ENCODE results near the gene ABCG8. TPM values are rescaled to one million over a fixed set of nuclear protein-coding genes. Genes with fewer than 3 reads are reported as not detected.

ABCG8 gene
- total RNA-seq, 2 experiments from 2014 or later, result not detected

- Mint-ChIP-seq H3K4me3 (no peak overlapping the region), H3K4me1 (no peaks in the 10 kb centered on the region), H3K36me3 (no peaks in the 10 kb centered on the region), H3K27me3 (no peaks in the 10 kb centered on the region), H3K27ac (no peak overlapping the region), H3K9me3 (no peaks in the 10 kb centered on the region)
- POLR2A ChIA-PET, result no interaction called here
- DNase-seq (no peak), ATAC-seq (ENCODE audit: low read depth) (no peak)
Observed at GRCh38 chr2:43812947-43813346, 25.8 kb upstream of the ABCG8 start.

DNA sequence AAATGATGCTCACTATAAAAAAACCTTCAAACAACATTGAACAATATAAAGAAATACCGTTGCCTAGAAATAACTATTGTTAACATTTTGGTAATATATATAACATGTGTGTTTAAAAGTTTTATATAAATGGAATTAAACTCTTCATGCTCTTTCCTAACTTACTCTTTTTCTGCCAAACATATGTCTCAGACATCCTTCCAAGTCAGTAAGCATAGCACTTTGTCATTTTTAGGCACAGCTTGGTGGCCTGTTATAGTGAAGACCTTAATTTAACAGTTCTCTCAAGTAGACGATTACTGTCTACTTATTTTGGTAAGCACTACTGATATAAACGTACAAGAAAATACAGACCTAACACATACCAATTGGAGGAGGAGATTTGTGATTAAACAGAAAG, 24.1 kb upstream of the ABCG8 start:
- no peaks in the 10 kb centered on the region for H3K27me3 Mint-ChIP-seq
- no peak for DNase-seq
- H3K9me3 Mint-ChIP-seq, result no peaks in the 10 kb centered on the region

DNA sequence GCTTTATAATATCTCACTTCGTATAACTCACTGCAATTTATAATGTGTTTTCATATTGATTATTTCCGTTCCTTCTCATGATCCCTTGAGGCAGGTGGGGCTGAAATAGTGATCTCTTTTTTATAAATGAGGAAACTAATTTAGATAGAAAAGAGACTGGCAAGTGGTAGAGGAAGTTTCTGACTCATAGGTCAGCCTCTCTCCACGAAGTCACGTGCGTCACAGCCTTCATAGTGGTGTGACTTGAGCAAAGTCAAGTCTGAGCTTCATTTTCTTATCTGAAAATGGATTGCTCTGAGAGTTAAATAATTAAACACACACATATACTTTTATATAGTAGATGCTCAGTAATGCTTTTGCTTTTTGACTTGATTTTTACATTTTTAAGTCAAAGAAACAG, 20.0 kb upstream of the ABCG8 start:
- Mint-ChIP-seq H3K9me3 (no peaks in the 10 kb centered on the region), H3K4me1 (no peaks in the 10 kb centered on the region), H3K36me3 (no peaks in the 10 kb centered on the region), H3K27ac (no peak overlapping the region), H3K4me3 (no peak overlapping the region), H3K27me3 (peaks cover 12% of the 10 kb centered on the region)
- DNase-seq (no peak), ATAC-seq (ENCODE audit: low read depth) (no peak)
- POLR2A ChIA-PET, result no interaction called here

More for the DNA sequence above, 24.1 kb upstream of the ABCG8 start:
- Mint-ChIP-seq H3K36me3 (no peaks in the 10 kb centered on the region), H3K4me1 (no peaks in the 10 kb centered on the region), H3K4me3 (no peak overlapping the region), H3K27ac (no peak overlapping the region)
- ATAC-seq (ENCODE audit: low read depth), result no peak
- POLR2A ChIA-PET, result no interaction called here

GRCh38 chr2:43819491-43820163, 19.1 kb upstream of the ABCG8 start:
- ATAC-seq (ENCODE audit: low read depth) (no peak), DNase-seq (no peak)
- Mint-ChIP-seq H3K4me1 (no peaks in the 10 kb centered on the region), H3K4me3 (no peak overlapping the region), H3K36me3 (no peaks in the 10 kb centered on the region), H3K27me3 (peaks cover 13% of the 10 kb centered on the region), H3K27ac (no peak overlapping the region), H3K9me3 (no peaks in the 10 kb centered on the region)
- POLR2A ChIA-PET, result no interaction called here

DNA sequence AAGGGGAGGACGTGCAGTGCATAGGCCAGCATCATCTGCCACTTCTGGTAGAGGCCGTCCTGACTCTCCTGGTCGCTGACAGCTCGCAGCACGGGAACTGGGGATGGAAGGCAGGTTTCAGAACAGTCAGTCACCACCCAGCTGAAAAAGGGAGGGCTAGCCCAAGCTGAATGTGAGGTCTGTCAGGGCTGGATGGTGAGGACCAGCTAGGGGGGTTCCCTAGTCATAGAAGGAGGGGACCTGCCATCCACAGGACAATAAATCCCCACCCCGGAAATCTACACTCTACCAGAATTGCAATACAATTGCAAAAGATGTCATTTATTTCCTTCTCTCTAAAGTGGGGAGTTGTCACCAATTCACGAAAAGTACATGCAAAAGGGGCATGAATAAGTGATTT, 15.9 kb upstream of the ABCG8 start:
- Mint-ChIP-seq H3K27ac (no peak overlapping the region), H3K27me3 (peaks cover 14% of the 10 kb centered on the region), H3K4me3 (no peak overlapping the region), H3K36me3 (no peaks in the 10 kb centered on the region), H3K4me1 (no peaks in the 10 kb centered on the region), H3K9me3 (no peaks in the 10 kb centered on the region)
- ATAC-seq (ENCODE audit: low read depth), result no peak
- POLR2A ChIA-PET, result no interaction called here
- DNase-seq, result no peak

GRCh38 chr2:43823751-43824150, 15.0 kb upstream of the ABCG8 start:
- Mint-ChIP-seq H3K27ac (no peak overlapping the region), H3K36me3 (no peaks in the 10 kb centered on the region), H3K9me3 (no peaks in the 10 kb centered on the region), H3K4me3 (no peak overlapping the region), H3K27me3 (peaks cover 14% of the 10 kb centered on the region), H3K4me1 (no peaks in the 10 kb centered on the region)
- ATAC-seq (ENCODE audit: low read depth), result no peak
- DNase-seq, result no peak
- POLR2A ChIA-PET, result no interaction called here

- H3K36me3 Mint-ChIP-seq, result no peaks in the 10 kb centered on the region
- H3K4me1 Mint-ChIP-seq, result no peaks in the 10 kb centered on the region
- H3K9me3 Mint-ChIP-seq, result no peaks in the 10 kb centered on the region
- POLR2A ChIA-PET, result no interaction called here
- no peak for DNase-seq
- H3K4me3 Mint-ChIP-seq, result no peak overlapping the region
- peaks cover 20% of the 10 kb centered on the region for H3K27me3 Mint-ChIP-seq
- H3K27ac Mint-ChIP-seq, result no peak overlapping the region
- no peak for ATAC-seq (ENCODE audit: low read depth)
Observed at GRCh38 chr2:43824512-43824911, 14.3 kb upstream of the ABCG8 start.

DNA sequence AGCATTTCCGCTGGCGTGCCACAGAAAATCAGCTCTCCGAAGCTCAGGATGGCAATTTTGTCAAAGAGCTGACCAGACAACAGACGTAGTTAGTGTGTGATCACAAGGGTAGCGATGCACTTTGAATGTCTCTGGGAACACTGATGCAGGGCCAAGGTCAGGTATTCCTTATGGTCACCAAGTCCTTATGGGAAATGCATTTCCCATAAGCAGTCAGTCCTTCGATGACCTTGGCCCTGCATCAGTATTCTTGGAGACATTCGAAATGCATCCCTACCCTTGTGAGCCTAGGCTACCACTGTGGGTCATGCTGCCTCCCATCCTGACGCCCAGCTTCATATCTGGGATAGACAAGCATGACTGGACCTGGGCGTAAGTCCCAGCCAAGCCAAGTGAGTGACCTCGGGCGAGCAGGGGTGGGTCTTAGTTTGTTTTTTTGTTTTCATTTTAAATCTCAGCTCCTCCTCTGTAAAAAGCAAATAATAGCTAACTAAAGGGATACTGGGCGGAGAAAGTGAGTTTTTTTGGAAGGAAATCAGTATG, 13.7 kb upstream of the ABCG8 start:
- POLR2A ChIA-PET, result no interaction called here
- H3K27me3 Mint-ChIP-seq, result peaks cover 25% of the 10 kb centered on the region
- ATAC-seq (ENCODE audit: low read depth) (no peak), DNase-seq (no peak)
- no peak overlapping the region for H3K27ac Mint-ChIP-seq
- H3K4me3 Mint-ChIP-seq, result no peak overlapping the region
- no peaks in the 10 kb centered on the region for H3K36me3 Mint-ChIP-seq
- no peaks in the 10 kb centered on the region for H3K9me3 Mint-ChIP-seq
- no peaks in the 10 kb centered on the region for H3K4me1 Mint-ChIP-seq

DNA sequence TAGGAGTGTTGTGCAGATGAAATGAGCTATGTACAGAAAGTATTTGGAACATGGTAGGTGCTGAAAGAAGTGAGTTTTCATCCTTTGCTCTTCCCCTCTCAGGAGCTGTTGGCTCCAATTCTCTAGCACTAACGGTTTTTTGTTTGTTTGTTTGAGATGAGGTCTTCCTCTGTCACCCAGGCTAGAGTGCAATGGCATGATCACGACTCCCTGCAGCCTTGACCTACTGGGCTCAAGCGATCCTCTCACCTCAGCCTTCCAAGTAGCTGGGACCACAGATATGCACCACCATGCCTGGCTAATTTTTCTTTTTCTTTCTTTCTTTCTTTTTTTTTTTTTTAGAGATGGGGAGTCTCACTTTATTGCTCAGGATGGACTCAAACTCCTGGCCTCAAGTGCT, 12.9 kb upstream of the ABCG8 start:
- H3K4me1 Mint-ChIP-seq, result no peaks in the 10 kb centered on the region
- H3K4me3 Mint-ChIP-seq, result no peak overlapping the region
- DNase-seq (no peak), ATAC-seq (ENCODE audit: low read depth) (no peak)
- H3K36me3 Mint-ChIP-seq, result no peaks in the 10 kb centered on the region
- H3K9me3 Mint-ChIP-seq, result no peaks in the 10 kb centered on the region
- no peak overlapping the region for H3K27ac Mint-ChIP-seq
- POLR2A ChIA-PET, result no interaction called here
- peaks cover 31% of the 10 kb centered on the region for H3K27me3 Mint-ChIP-seq

- Mint-ChIP-seq H3K36me3 (no peaks in the 10 kb centered on the region), H3K9me3 (no peaks in the 10 kb centered on the region), H3K4me1 (peaks cover 3% of the 10 kb centered on the region), H3K27me3 (peaks cover 34% of the 10 kb centered on the region), H3K27ac (no peak overlapping the region), H3K4me3 (no peak overlapping the region)
- no peak for ATAC-seq (ENCODE audit: low read depth)
- DNase-seq, result no peak
- POLR2A ChIA-PET, result no interaction called here
Observed at GRCh38 chr2:43826305-43827250, 12.2 kb upstream of the ABCG8 start.

DNA sequence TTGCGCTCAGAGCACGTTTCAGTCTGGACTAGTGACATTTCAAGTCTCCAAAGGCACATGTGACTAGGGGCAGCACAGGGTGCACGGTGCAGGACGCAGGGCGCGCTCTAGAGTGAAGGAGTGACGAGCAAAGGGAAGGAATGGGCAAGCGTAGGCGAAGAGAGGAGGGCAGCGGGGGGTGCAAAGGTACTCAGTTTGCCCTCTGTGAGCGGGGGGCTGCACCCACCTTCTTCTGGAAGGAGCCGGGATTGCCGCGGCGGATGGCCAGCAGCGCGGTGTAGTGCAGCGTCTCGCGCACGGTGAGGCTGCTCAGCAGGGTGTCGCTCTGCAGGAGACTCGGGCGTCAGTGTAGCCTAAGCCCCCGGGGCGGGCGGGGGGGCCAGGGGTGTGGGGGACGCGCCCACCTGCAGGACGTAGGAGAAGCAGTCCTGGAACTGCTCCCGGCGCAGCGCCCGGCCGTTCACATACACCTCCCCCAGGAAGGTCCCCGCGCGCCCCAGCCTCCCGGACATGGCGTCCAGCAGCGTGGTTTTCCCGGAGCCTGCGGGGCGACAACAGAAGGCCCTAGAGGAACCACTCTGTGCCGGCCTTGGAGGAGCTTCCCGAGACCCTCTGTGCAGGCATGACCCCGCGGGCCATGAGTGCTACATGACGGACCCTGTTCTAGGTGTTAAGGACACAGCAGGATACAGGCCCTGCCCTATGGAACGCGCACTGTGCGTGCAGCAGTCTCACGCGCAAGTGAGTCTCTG, 7.1 kb upstream of the ABCG8 start:
- Mint-ChIP-seq H3K27me3 (peaks cover 36% of the 10 kb centered on the region), H3K27ac (no peak overlapping the region), H3K4me1 (peaks cover 4% of the 10 kb centered on the region), H3K4me3 (no peak overlapping the region), H3K9me3 (no peaks in the 10 kb centered on the region), H3K36me3 (no peaks in the 10 kb centered on the region)
- DNase-seq (no peak), ATAC-seq (ENCODE audit: low read depth) (no peak)
- POLR2A ChIA-PET, result no interaction called here

GRCh38 chr2:43832457-43832856, 6.3 kb upstream of the ABCG8 start:
- POLR2A ChIA-PET, result no interaction called here
- DNase-seq, result no peak

DNA sequence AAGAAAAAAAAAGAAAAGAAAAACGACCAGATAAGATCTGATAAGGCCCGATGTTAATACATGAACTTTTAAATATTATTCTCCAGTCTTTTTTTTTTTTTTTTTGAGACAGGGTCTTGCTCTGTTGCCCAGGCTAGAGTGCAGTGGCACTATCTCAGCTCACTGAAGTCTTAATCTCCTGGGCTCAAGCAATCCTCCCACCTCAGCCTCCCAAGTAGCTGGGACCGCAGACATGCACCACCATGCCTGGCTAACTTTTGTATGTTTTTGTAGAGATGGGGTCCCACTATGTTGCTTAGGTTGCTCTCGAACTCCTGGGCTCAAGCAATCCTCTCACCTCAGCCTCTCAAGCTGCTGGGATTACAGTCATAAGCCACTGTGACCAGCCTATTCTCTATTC, 1.7 kb upstream of the ABCG8 start:
- DNase-seq (no peak), ATAC-seq (ENCODE audit: low read depth) (no peak)
- POLR2A ChIA-PET, result no interaction called here
- Mint-ChIP-seq H3K4me1 (no peaks in the 10 kb centered on the region), H3K9me3 (no peaks in the 10 kb centered on the region), H3K27me3 (peaks cover 20% of the 10 kb centered on the region), H3K36me3 (no peaks in the 10 kb centered on the region), H3K4me3 (no peak overlapping the region), H3K27ac (no peak overlapping the region)

More at GRCh38 chr2:43832457-43832856, 6.3 kb upstream of the ABCG8 start:
- Mint-ChIP-seq H3K27ac (no peak overlapping the region), H3K9me3 (no peaks in the 10 kb centered on the region), H3K4me3 (no peak overlapping the region), H3K4me1 (peaks cover 4% of the 10 kb centered on the region), H3K27me3 (peaks cover 40% of the 10 kb centered on the region), H3K36me3 (no peaks in the 10 kb centered on the region)
- ATAC-seq (ENCODE audit: low read depth), result no peak
